KBM-7 (cell line): ENCODE measurements around the gene CLEC18C.
"Not testable (repeated sequence)": the region's sequence is repeated elsewhere in the genome, so short reads cannot be mapped to it uniquely, and the experiment has no call there.

Source experiments
- DNase-seq: peaks from one replicate; pipeline ENCODE4 v3.0.0-alpha.2; 2015
- in situ Hi-C: fragments of 300-500 bp; cut with MboI; formaldehyde crosslinking; loops from 2 replicates; pipeline ENCODE4 v1.14.3; 2020; ENCODE audit warnings: low sequenced_read_pairs, low pct_unique_long_range_greater_than_20kb, mixed read lengths

The CLEC18C gene

DNA sequence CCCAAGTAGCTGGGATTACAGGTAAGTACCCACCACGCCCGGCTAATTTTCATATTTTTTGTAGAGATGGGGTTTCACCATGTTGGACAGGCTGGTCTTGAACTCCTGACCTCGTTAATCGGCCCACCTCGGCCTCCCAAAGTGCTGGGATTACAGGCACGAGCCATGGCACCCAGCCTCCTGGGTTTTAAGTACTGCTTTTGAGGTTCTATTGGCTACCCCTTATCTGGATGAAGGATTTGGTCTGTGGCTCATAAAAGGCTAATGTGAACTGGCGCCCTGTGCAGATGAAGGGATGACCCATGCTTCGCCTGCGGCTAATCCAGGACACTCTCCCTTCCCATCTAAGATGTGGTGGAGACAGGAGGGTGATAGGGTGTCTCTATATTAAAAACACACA, 25.6 kb downstream of the CLEC18C start:
- in situ Hi-C loops, DNase-seq: not testable (repeated sequence)

DNA sequence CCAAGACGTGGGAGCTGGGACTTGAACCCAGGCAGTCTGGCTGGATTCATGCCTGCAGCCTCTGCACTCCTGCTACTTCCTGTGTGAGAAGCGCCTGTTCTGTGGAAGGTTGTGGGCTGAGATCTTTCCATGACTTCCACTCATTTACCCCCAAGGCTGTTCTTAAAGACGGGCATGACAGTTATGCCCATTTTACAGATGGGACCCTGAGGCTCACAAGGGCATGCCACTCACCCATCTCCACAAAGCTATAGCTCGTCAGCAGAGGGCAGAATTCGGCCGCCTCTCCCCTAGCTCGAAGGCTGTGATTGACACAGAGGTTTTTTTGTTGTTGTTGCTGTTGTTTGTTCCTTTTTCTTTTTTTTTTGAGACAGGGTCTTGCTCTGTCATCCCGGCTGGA, 26.5 kb downstream of the CLEC18C start:
- DNase-seq, in situ Hi-C loops: not testable (repeated sequence)

DNA sequence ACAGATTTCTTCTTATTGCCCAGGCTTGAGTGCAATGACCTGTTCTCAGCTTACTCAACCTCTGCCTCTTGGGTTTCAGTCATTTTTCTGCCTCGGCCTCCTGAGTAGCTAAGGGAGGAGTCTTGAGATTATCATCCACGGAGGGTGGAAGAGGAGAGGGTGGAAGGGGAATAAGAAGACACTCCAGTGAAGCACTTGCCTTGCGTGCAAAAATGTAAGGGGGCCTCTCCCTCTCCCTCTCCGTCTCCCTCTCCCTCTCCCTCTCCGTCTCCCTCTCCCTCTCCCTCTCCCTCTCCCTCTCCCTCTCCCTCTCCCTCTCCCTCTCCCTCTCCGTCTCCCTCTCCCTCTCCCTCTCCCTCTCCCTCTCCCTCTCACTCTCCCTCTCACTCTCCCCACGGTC, 29.9 kb downstream of the CLEC18C start:
- in situ Hi-C loops, DNase-seq: not testable (repeated sequence)

DNA sequence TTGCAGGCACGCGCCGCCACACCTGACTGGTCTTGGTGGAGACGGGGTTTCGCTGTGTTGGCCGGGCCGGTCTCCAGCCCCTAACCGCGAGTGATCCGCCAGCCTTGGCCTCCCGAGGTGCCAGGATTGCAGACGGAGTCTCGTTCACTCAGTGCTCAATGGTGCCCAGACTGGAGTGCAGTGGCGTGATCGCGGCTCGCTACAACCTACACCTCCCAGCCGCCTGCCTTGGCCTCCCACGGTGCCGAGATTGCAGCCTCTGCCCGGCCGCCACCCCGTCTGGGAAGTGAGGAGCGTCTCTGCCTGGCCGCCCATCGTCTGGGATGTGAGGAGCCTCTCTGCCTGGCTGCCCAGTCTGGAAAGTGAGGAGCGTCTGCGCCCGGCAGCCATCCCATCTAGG, 30.4 kb downstream of the CLEC18C start:
- DNase-seq, in situ Hi-C loops: not testable (repeated sequence)

DNA sequence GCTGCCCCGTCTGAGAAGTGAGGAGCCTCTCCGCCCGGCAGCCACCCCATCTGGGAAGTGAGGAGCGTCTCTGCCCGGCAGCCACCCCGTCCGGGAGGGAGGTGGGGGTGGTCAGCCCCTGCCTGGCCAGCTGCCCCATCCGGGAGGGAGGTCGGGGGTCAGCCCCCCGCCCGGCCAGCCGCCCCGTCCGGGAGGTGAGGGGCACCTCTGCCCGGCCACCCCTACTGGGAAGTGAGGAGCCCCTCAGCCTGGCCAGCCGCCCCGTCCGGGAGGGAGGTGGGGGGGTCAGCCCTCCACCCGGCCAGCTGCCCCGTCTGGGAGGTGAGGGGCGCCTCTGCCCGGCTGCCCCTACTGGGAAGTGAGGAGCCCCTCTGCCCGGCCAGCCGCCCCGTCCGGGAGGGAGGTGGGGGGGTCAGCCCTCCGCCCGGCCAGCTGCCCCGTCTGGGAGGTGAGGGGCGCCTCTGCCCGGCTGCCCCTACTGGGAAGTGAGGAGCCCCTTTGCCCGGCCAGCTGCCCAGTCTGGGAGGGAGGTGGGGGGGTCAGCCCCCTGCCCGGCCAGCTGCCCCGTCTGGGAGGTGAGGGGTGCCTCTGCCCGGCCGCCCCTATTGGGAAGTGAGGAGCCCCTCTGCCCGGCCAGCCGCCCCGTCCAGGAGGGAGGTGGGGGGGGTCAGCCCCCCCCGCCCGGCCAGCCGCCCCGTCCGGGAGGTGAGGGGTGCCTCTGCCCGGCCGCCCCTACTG, 31.2 kb downstream of the CLEC18C start:
- in situ Hi-C loops, DNase-seq: not testable (repeated sequence)

DNA sequence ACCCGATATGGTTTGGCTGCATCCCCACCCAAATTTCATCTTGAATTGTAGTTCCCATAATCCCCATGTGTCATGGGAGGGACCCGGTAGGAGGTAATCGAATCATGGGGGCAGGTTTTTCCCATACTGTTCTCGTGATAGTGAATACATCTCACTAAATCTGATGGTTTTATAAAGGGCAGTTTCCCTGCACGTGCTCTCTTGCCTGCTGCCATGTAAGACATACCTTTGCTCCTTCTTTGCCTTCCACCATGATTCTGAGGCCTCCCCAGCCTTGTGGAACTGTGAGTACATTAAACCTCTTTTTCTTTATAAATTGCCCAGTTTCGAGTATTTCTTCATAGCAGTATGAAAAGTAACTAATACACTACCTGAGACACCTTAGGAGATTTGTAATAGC, 32.8 kb downstream of the CLEC18C start:
- DNase-seq, in situ Hi-C loops: not testable (repeated sequence)

DNA sequence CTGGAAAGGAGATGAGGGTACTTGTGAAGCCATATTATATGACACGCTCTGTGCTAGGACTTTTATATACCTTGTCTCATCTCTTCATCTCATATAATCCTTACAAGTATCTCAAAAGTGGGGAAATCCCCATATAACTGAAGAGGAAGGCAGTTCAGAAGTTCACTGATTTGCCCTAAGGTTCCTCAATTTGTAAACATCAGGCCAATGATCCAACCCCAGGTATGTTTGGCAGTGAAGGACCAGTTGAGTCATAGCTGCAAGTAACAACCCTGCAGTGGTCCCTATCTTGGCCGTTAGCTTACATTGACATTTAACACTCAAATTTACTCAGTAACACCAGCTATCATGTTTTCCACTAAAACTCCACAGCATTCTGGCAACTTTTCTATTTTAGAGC, 45.0 kb downstream of the CLEC18C start:
- in situ Hi-C loops, result not testable (repeated sequence)

DNA sequence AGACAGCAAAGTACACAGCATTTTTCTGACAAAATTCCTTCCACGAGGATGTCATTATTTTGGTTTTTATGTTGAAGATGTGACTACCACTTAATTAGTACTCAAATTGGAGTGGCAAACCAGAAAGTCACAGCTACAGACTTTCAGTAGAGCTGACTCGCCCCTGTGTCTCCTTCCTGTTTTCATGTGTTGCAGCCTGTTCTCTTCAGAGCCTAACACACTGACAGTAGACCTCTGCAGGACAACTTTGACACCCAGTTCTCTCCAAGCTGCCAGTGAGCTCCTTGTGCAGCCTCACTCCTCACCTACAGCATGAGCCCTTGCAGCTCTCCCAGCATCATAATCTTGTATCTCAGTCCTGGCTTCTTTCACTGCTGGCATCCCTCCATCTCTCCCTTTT, 49.0 kb downstream of the CLEC18C start:
- in situ Hi-C loops, DNase-seq: not testable (repeated sequence)

More for the DNA sequence above, 45.0 kb downstream of the CLEC18C start:
- not testable (repeated sequence) for DNase-seq

DNA sequence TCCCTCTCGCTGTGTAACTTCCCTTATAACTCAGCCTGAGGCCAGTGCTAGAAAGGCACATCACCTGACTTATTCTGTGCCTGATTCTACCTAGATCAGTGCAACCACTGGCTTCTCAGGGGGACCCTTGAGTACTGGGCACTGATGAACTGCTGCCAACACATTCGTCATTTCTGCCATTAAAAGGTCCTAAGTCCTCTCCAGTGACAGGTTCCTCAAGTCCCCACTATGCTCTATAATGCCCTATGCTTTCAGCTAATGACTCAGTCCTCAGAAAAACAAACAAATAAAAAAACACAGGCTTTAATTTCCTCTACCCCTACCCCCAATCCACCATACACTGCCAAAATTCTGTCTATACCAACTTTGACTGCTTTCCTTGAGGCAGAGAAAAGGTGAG, 49.6 kb downstream of the CLEC18C start:
- in situ Hi-C loops, DNase-seq: not testable (repeated sequence)

DNA sequence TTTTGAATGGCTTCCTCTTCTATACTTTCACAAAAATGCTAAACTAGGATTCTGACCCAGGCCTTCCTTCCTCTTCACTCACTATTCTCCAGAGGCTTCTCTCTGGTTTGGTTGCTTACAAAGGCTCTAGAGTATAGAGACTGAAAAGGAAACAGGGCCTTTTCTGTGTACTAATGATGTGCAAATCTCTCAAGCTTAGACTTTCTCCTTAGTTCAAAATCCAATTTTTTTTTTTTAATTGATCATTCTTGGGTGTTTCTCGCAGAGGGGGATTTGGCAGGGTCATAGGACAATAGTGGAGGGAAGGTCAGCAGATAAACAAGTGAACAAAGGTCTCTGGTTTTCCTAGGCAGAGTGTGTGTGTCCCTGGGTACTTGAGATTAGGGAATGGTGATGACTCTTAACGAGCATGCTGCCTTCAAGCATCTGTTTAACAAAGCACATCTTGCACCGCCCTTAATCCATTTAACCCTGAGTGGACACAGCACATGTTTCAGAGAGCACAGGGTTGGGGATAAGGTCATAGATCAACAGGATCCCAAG, 50.5 kb downstream of the CLEC18C start:
- DNase-seq, result not testable (repeated sequence)

DNA sequence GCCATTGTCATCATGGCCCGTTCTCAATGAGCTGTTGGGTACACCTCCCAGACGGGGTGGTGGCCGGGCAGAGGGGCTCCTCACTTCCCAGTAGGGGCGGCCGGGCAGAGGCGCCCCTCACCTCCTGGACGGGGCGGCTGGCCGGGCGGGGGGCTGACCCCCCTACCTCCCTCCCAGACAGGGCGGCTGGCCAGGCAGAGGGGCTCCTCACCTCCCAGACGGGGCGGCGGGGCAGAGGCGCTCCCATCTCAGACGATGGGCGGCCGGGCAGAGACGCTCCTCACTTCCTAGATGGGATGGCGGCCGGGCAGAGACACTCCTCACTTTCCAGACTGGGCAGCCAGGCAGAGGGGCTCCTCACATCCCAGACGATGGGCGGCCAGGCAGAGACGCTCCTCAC, 51.1 kb downstream of the CLEC18C start:
- in situ Hi-C loops, DNase-seq: not testable (repeated sequence)

More for the DNA sequence above, 50.5 kb downstream of the CLEC18C start:
- in situ Hi-C loops, result not testable (repeated sequence)

DNA sequence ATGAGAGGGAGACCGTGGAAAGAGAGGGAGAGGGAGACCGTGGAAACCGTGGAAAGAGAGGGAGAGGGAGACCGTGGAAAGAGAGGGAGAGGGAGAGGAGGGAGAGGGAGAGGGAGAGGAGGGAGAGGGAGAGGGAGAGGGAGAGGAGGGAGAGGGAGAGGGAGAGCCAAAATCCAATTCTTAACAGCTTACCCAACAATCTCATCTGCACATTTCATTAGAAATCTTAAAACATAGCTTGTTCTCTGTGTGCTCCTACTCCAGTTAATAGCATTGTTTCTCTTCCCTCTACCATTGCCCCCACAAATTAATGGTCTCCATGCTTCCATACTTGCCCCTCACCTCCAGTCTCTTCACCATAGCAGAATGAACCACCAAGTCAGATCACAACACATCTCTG, 51.8 kb downstream of the CLEC18C start:
- DNase-seq, in situ Hi-C loops: not testable (repeated sequence)

DNA sequence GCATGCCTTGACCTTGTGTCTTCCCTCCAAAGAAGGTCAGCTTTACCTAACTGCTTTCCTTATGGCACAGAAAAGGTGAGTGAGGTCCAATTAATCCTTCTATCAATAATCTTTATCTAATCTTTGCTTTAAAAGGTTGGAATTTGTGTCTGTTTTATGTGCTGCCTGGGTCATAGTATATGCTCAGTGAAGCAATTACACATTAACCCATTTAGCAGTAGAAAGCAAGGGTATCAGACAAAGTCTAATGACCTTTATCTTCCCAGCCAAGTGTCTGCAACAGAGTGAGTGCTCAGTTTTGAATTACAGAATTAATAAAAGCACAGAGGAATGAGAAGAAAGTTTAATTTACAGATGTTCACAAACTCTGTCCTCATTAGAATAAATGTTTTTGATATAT, 52.4 kb downstream of the CLEC18C start:
- DNase-seq, in situ Hi-C loops: not testable (repeated sequence)

DNA sequence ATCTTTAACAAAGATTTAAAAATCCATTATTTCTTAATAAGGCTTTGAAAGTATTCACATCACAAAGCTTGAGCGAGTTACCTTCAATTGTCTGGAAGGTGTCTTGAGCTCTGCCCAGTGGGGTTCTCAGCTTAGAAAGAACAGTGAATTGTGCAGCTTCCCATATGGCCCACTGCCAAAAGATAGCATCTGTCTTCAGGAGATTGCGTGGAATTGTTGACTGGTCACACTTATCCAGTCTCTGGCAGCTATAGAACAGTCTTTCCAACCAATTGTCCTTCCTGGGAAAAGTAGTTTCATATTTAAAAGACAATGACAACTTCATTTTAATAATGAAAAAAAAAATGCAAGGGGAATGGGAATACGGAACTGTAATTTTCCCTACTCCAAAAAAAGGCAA, 58.2 kb downstream of the CLEC18C start:
- DNase-seq, in situ Hi-C loops: not testable (repeated sequence)
